Ovary (tissue), 3 donors: ENCODE data around the gene MAFB.

Experiments used
- CTCF ChIP-seq, 3 donors: fragments of 450-650 bp in 2 of 3; fragments of 200-600 bp in 1 of 3; IDR thresholded peaks; one replicate each; pipeline versions ENCODE4 v1.5.1 to v1.8.0; 2016 to 2022; ENCODE audit warnings: antibody characterized with exemption in 3 of 3, mild to moderate bottlenecking in 1 of 3
- EP300 ChIP-seq: sonication (generic); formaldehyde crosslinking; IDR thresholded peaks from one replicate; pipeline ENCODE4 v1.6.1; 2017; ENCODE audit warnings: antibody characterized with exemption
- POLR2A ChIP-seq: fragments of 450-650 bp; IDR thresholded peaks from one replicate; pipeline ENCODE4 v1.6.1; 2017; ENCODE audit warnings: antibody characterized with exemption, mild to moderate bottlenecking, moderate library complexity
- donor health status: DM: no; HTN: no; CAD: no.

- TF ChIP-seq CTCF (IDR thresholded peaks at IDR 0.05) (no peak), POLR2A (no peak), EP300 (no peak)
Measured at GRCh38 chr20:40724566-40724965, 35.5 kb upstream of the MAFB start.
